ENCODE results near the gene RPL36.

The RPL36 gene

GRCh38 chr19:5690125-5690954, at the start of gene RPL36:
Gene RPL36 (plus strand): TSS chr19:5690295. CDS start chr19:5690508, 213 bp downstream.
- peak; percentile 98 for DNase-seq (ENCODE audit: low spot score)

GRCh38 chr19:5641171-5641570, 48.9 kb upstream of the RPL36 start:
- no peak for DNase-seq (ENCODE audit: low spot score)

- DNase-seq (ENCODE audit: low spot score) = no peak
These were observed 47.9 kb upstream of the RPL36 start for GRCh38 chr19:5642204-5642603.

DNA sequence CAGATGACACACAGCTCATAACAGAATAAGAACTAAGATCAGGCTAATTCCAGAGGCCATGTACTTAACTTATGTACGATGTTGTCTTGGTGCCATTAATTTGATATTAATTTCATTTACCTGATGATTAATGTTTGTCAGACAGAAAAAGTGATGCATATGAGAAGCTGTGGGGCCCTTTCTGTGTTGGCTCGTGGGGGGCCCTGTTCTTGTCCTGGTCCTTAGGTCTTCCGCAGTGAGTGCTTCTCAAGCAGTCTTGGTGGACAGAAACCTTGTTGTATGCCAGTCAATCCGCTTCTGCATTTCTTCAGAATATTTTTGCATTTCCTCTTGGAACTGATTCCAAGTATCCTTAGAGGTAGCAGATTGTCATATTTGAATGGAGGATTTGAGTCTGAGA, 47.0 kb upstream of the RPL36 start:
- DNase-seq (ENCODE audit: low spot score) = no peak

DNA sequence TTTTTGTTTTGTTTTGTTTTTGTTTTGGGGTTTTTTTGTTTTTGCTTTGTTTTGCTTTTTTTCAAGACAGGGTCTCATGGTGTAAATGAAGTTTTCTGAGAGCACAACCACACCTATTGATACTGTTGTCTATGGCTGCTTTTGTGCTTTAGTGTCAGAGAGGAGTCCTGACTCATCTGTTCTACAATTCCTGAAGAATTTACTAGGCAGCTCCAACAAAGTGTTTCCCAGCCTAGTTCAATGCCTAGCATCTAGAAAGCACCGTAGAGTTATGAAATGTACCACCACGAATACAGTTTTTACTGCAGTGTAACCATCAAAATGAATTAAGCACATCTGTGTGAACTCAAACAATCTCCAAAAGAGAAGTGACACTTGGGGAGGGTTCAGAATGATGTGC, 46.1 kb upstream of the RPL36 start:
- no peak for DNase-seq (ENCODE audit: low spot score)

- no peak for DNase-seq (ENCODE audit: low spot score)
These were observed 44.7 kb upstream of the RPL36 start for GRCh38 chr19:5645409-5645808.

DNA sequence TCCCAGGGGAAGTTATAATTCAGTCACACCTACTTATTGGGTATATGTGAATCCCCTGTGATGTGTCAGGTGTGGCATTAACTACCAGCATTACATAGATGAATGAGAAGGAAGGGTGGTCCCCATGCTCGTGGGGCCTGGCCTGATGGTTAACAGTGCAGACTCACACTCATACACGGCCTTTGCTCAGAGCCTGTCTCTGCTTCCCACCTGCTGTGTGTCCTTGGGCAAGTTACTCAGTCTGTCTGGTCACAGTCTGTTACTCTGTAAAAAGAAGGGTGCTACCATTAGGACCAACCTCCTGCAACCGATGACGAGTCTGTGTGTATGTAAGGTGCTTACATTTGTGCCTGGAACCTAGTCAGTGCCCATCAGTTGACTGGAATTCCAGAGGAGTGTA, 43.4 kb upstream of the RPL36 start:
- no peak for DNase-seq (ENCODE audit: low spot score)

- no peak for DNase-seq (ENCODE audit: low spot score)
These were observed 41.6 kb upstream of the RPL36 start for GRCh38 chr19:5648464-5648863.

- DNase-seq (ENCODE audit: low spot score) = no peak
These were observed 38.7 kb upstream of the RPL36 start for GRCh38 chr19:5651361-5651760.

DNA sequence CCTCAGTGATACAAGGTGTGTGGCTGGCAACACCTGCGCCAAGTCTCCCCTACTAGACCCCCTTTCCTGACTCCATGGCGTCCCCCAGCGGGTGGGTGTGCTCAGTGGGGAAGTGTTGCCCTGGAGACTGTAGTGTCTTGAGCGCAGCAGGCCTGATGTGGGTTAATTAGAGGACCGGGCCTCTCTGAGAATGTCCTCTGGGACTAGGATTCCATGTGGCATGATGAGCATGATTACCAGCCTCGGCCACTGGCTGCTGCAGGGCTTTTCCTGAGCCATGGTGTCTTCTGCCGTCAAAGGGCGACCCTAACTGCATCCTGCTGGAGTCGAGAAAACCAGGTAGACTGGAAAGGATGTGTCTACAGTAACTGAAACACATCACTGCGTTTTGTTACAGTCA, 37.8 kb upstream of the RPL36 start:
- no peak for DNase-seq (ENCODE audit: low spot score)

- DNase-seq (ENCODE audit: low spot score) = no peak
These were observed 35.2 kb upstream of the RPL36 start for GRCh38 chr19:5654931-5655330.

DNA sequence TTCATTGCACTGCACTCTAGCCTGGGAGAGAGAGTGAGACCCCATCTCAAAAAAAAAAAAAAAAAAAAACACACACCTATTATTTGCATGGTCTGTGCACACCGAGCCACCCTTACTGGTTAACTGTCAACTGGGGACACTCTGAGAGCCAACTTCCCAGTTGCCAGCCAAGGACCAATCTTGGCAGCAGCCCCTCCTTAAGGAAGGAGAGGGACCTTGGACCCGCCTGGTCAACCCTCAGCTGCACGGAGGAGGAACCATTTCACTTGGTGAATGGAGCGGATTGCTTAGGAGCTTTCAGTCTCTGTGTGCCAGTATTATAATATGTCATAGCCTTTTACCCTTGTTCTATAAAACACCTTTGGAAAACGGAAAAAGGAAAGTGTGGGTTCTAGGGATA, 34.7 kb upstream of the RPL36 start:
- no peak for DNase-seq (ENCODE audit: low spot score)

- no peak for DNase-seq (ENCODE audit: low spot score)
These were observed 28.6 kb upstream of the RPL36 start for GRCh38 chr19:5661483-5661882.

GRCh38 chr19:5663904-5664303, 26.2 kb upstream of the RPL36 start:
- DNase-seq (ENCODE audit: low spot score) = no peak

- DNase-seq (ENCODE audit: low spot score) = no peak
These were observed 25.6 kb upstream of the RPL36 start for GRCh38 chr19:5664515-5664914.

- DNase-seq (ENCODE audit: low spot score) = no peak
These were observed 24.1 kb upstream of the RPL36 start for GRCh38 chr19:5665781-5666513.

GRCh38 chr19:5666921-5667610, 23.0 kb upstream of the RPL36 start:
- no peak for DNase-seq (ENCODE audit: low spot score)

DNA sequence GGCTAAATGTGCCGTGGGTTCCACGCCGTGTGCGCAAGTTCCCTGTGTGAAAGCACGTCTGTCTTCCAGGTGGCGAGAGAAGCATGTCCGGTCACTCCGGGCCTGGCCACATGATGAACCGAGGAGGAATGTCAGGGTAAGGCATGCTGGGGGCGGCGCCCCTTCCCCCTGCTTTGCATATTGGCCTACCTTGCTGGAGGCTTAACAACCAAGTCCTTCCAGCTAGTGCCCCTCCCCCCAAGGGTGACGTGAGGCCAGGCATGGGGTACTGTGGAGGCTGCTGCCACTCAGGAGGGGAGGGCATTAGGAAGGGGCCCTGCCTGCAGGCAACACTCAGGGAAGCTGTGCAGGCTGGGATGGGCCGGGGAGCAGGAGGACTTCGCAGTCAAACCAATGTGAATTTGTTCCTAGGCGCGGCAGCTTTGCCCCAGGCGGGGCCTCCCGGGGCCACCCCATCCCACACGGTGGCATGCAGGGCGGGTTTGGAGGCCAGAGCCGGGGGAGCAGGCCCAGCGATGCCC, 22.3 kb upstream of the RPL36 start:
- no peak for DNase-seq (ENCODE audit: low spot score)

GRCh38 chr19:5669212-5669611, 20.9 kb upstream of the RPL36 start:
- DNase-seq (ENCODE audit: low spot score) = no peak

DNA sequence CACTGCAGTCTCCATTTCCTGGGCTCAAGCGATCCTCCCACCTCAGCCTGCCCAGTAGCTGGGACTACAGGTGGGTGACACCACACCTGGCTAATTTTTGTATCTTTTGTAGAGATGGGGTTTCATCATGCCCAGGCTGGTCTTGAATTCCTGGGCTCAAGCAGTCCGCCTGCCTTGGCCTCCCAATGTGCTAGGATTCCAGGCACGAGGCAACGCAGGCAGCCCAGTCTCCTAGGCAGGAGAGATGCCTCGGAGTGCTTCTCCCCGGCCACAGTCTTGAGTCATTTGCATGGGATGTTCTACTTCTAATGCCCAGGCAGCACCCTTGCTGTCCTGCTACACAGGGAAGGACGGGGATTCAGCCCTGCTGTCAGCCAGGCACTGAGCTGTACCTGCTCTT, 18.5 kb upstream of the RPL36 start:
- no peak for DNase-seq (ENCODE audit: low spot score)

DNA sequence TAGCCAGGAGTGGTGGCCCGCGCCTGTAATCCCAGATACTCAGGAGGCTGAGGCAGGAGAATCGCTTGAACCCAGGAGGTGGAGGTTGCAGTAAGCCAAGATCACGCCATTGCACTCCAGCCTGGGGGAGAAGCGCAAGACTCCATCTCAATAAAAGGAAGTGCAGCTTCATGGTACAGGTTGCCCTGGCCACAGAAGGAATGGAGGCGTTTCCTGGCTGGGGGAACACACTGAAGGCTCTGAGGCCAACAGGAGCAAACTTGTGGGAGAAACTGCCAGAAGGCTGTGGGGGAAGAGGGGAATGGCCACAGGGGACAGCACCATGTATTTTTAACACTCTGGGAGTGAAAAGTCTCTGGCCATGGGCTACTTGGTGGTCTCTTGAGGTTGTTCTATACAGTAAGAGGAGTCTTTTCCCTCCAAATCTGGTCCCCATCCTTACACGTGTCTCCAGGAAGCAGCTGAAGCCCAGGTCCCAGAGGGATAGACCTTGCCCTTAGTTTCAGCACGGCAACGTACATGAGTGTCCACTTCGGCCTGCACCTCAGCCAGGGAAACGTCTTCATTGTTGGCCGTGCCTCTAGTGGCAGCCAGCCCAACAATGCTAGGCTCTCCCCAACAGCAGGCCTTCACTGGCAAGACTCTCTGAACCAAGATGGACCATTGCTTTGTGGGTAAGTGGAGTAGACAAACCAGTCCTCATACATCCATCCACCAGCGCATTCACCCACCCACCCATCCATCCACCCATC, 17.2 kb upstream of the RPL36 start:
- no peak for DNase-seq (ENCODE audit: low spot score)

- no peak for DNase-seq (ENCODE audit: low spot score)
These were observed 16.3 kb upstream of the RPL36 start for GRCh38 chr19:5673752-5674151.
